PC-9 (cell line): ENCODE results near the gene MRGPRX3. TPM values are rescaled to one million over a fixed set of nuclear protein-coding genes. Genes with fewer than 3 reads are reported as not detected.

Source experiments
- BruUV-seq: library from RNA; stranded (reverse); fragments of 400-500 nt; replicated peaks from 2 replicates; lab custom pipeline; 2021; lab: Mats Ljungman, UMichigan
- CTCF ChIA-PET: fragments of 300-600 bp; sonication (Branson Sonifier 250); formaldehyde crosslinking; loops from one replicate; lab custom pipeline; 2022; ENCODE audit warnings: antibody characterized with exemption; lab: Charles Lee
- POLR2A ChIA-PET: fragments of 300-600 bp; sonication (Branson Sonifier 250); formaldehyde crosslinking; loops from one replicate; lab custom pipeline; 2022; ENCODE audit warnings: antibody characterized with exemption; ENCODE audit not compliant: unreplicated experiment; lab: Charles Lee
- DNase-seq, 2 experiments: peaks; one replicate each; pipeline versions ENCODE4 v3.0.0 to v3.0.0-alpha.2; 2015 to 2022; ENCODE audit warnings: mixed read lengths in 1 of 2
- H2AFZ ChIP-seq: fragments of 200-600 bp; sonication (generic); 2 replicates; pipeline ENCODE4 v1.8.1; 2017; ENCODE audit warnings: antibody characterized with exemption
- H3F3A ChIP-seq: fragments of 200-600 bp; sonication (generic); 2 replicates; pipeline ENCODE4 v1.8.1; 2017; ENCODE audit warnings: antibody characterized with exemption, mild to moderate bottlenecking, low read depth; ENCODE audit not compliant: insufficient read depth
- H3K27ac ChIP-seq: fragments of 200-600 bp; sonication (generic); 2 replicates; pipeline ENCODE4 v1.6.1; 2016; ENCODE audit warnings: mixed run types
- H3K27me3 ChIP-seq: fragments of 200-600 bp; sonication (generic); 2 replicates; pipeline ENCODE4 v1.6.1; 2016; ENCODE audit warnings: low read depth, mixed run types; ENCODE audit not compliant: insufficient read depth
- H3K36me3 ChIP-seq: fragments of 200-600 bp; sonication (generic); 2 replicates; pipeline ENCODE4 v1.6.1; 2016; ENCODE audit warnings: low read depth, mixed run types
- H3K4me1 ChIP-seq: fragments of 200-600 bp; sonication (generic); replicated peaks from 2 replicates; pipeline ENCODE4 v1.6.1; 2016; ENCODE audit warnings: mixed run types; ENCODE audit not compliant: insufficient read depth
- H3K4me2 ChIP-seq: fragments of 200-600 bp; sonication (generic); 2 replicates; pipeline ENCODE4 v1.6.1; 2017; ENCODE audit warnings: mixed run types
- H3K4me3 ChIP-seq: fragments of 200-600 bp; sonication (generic); 2 replicates; pipeline ENCODE4 v1.6.1; 2016; ENCODE audit warnings: mixed run types
- H3K79me2 ChIP-seq: fragments of 200-600 bp; sonication (generic); 2 replicates; pipeline ENCODE4 v1.6.1; 2017; ENCODE audit warnings: low read depth, mixed run types
- H3K9me2 ChIP-seq: fragments of 200-600 bp; sonication (generic); 2 replicates; pipeline ENCODE4 v1.8.1; 2017; ENCODE audit warnings: mild to moderate bottlenecking; ENCODE audit not compliant: insufficient read depth
- H3K9me3 ChIP-seq: fragments of 200-600 bp; sonication (generic); 2 replicates; pipeline ENCODE4 v1.8.1; 2016; ENCODE audit warnings: low read depth; ENCODE audit not compliant: insufficient read depth
- H4K20me1 ChIP-seq: fragments of 200-600 bp; sonication (generic); 2 replicates; pipeline ENCODE4 v1.8.1; 2017; ENCODE audit not compliant: insufficient read depth
- CTCF ChIP-seq: fragments of 200-600 bp; sonication (generic); conservative IDR thresholded peaks from 2 replicates; pipeline ENCODE4 v1.6.1; 2017; ENCODE audit warnings: mixed run types, antibody characterized with exemption, mild to moderate bottlenecking, moderate library complexity
- EZH2 ChIP-seq: fragments of 200-600 bp; sonication (generic); IDR thresholded peaks from 2 replicates; pipeline ENCODE4 v1.8.0; 2017; ENCODE audit warnings: antibody characterized with exemption, low read depth
- intact Hi-C: fragments of 100-400 bp; cut with micrococcal nuclease; formaldehyde crosslinking; loops from one replicate; pipeline ENCODE4 v1.10.0; 2022; ENCODE audit not compliant: unreplicated experiment
- total RNA-seq: library from RNA; stranded (reverse); gene quantifications from 2 replicates; pipeline ENCODE4 v1.2.3, GENCODE V29; 2021

MRGPRX3 gene
- total RNA-seq, 1 experiment from 2014 or later, result not detected

DNA sequence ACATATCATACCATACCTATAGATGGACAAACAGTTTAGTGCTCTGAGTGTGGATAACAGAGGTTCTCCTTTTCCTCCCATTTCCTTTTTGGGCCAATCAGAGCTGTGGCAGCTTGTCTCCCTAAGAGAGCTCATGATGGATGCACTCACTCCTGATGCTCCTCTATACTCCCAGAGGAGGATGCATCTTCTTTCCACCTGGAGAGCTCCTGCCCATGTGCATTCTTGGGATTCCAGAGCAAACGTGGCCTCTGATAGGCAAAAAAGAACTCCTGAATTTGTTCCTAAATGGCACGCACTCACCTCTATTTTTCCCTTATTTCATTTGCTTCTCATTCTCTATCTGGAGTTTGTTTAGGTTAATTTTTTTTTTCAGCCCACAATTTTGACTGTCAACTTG lies 2.9 kb downstream of the MRGPRX3 start:
- Histone ChIP-seq H3K79me2 (no peaks in the 10 kb centered on the region), H3F3A (no peaks in the 10 kb centered on the region), H2AFZ (no peak overlapping the region), H3K27ac (no peak overlapping the region), H3K4me3 (no peak overlapping the region), H3K27me3 (peaks cover 25% of the 10 kb centered on the region; the same call in 1 of the 2 replicates), H3K4me2 (no peak overlapping the region), H3K4me1 (no peaks in the 10 kb centered on the region), H3K9me2 (no peaks in the 10 kb centered on the region), H3K9me3 (no peaks in the 10 kb centered on the region), H3K36me3 (no peaks in the 10 kb centered on the region), H4K20me1 (no peaks in the 10 kb centered on the region)
- CTCF ChIA-PET, result no interaction called here
- TF ChIP-seq EZH2 (no peak), CTCF (no peak)
- POLR2A ChIA-PET, result no interaction called here
- no peak for DNase-seq
- intact Hi-C loops, result no loop called here
- no TSS peak for BruUV-seq

DNA sequence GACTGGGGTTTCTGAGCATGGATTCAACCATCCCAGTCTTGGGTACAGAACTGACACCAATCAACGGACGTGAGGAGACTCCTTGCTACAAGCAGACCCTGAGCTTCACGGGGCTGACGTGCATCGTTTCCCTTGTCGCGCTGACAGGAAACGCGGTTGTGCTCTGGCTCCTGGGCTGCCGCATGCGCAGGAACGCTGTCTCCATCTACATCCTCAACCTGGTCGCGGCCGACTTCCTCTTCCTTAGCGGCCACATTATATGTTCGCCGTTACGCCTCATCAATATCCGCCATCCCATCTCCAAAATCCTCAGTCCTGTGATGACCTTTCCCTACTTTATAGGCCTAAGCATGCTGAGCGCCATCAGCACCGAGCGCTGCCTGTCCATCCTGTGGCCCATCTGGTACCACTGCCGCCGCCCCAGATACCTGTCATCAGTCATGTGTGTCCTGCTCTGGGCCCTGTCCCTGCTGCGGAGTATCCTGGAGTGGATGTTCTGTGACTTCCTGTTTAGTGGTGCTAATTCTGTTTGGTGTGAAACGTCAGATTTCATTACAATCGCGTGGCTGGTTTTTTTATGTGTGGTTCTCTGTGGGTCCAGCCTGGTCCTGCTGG lies 4.9 kb downstream of the MRGPRX3 start:
- Histone ChIP-seq H4K20me1 (no peaks in the 10 kb centered on the region), H3K9me2 (no peaks in the 10 kb centered on the region), H3K27ac (no peak overlapping the region), H3K79me2 (no peaks in the 10 kb centered on the region), H3K27me3 (peaks cover 25% of the 10 kb centered on the region; the same call in 1 of the 2 replicates), H3K36me3 (no peaks in the 10 kb centered on the region), H3K9me3 (no peaks in the 10 kb centered on the region), H3F3A (no peaks in the 10 kb centered on the region), H3K4me3 (no peak overlapping the region), H2AFZ (no peak overlapping the region), H3K4me1 (no peaks in the 10 kb centered on the region), H3K4me2 (no peak overlapping the region)
- ChIA-PET CTCF (no interaction called here), POLR2A (no interaction called here)
- intact Hi-C loops, result no loop called here
- no TSS peak for BruUV-seq
- no peak for DNase-seq
- TF ChIP-seq EZH2 (no peak), CTCF (no peak)

DNA sequence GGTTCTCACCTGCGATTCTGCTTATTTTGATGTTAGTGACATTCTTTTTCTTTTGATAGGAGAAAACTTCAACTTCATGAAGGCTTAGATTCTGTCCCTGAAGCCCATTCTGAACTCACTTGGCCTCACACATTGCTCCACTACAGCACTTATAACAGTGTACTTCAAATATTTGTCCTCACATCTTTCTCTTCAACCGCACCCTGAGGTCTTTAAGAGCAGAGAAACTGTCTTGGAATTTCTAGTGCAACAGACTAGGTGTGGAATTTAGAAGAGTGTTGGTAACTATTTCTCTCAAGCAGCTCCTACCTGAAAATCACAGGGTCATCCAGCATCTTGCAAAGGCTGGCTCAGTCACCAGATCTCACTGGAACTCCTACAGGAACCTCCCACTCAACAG lies 7.8 kb downstream of the MRGPRX3 start:
- peaks cover 10% of the 10 kb centered on the region; the same call in 1 of the 2 replicates for H3F3A ChIP-seq
- BruUV-seq, result no TSS peak
- CTCF ChIA-PET, result no interaction called here
- peaks cover 10% of the 10 kb centered on the region; the same call in 1 of the 2 replicates for H3K4me1 ChIP-seq
- no peak overlapping the region for H3K4me3 ChIP-seq
- no peaks in the 10 kb centered on the region for H4K20me1 ChIP-seq
- intact Hi-C loops, result no loop called here
- H3K9me2 ChIP-seq, result no peaks in the 10 kb centered on the region
- no peak overlapping the region for H3K27ac ChIP-seq
- H3K79me2 ChIP-seq, result no peaks in the 10 kb centered on the region
- peaks cover 7% of the 10 kb centered on the region; the same call in 1 of the 2 replicates for H3K9me3 ChIP-seq
- no peak overlapping the region for H2AFZ ChIP-seq
- no peak overlapping the region for H3K4me2 ChIP-seq
- POLR2A ChIA-PET, result no interaction called here
- H3K36me3 ChIP-seq, result no peaks in the 10 kb centered on the region
- peaks cover 12% of the 10 kb centered on the region; the same call in 1 of the 2 replicates for H3K27me3 ChIP-seq
- TF ChIP-seq EZH2 (no peak), CTCF (no peak)
- no peak for DNase-seq
